Activated CD8-positive, alpha-beta T cell treated with anti-CD3 and anti-CD28 coated beads for 36 hours (primary cell): Measurements from ENCODE around the gene LIMA1. TPM values are rescaled to one million over a fixed set of nuclear protein-coding genes. Genes with fewer than 3 reads are reported as not detected.

Experiments used
- ATAC-seq: fragments of 200-7000 bp; cut with Tn5 transposase; one replicate; pipeline ENCODE4 v1.10.0; 2021; ENCODE audit warnings: mild to moderate bottlenecking, moderate library complexity
- CTCF ChIA-PET: fragments of 350-600 bp; sonication (Branson Sonifier 250); formaldehyde crosslinking; loops from one replicate; lab custom pipeline; 2021; ENCODE audit warnings: antibody characterized with exemption; lab: Charles Lee
- POLR2A ChIA-PET: fragments of 350-600 bp; sonication (Branson Sonifier 250); formaldehyde crosslinking; loops from one replicate; lab custom pipeline; 2021; ENCODE audit warnings: antibody characterized with exemption; lab: Charles Lee
- DNase-seq: peaks from one replicate; pipeline ENCODE4 v3.0.0-alpha.2; 2020
- H3K27ac Mint-ChIP-seq: one replicate; pipeline ENCODE4 v1.8.0; 2021; ENCODE audit warnings: mild to moderate bottlenecking, mixed read lengths
- H3K27me3 Mint-ChIP-seq: one replicate; pipeline ENCODE4 v1.8.0; 2021; ENCODE audit warnings: mixed read lengths
- H3K36me3 Mint-ChIP-seq: one replicate; pipeline ENCODE4 v1.8.0; 2021; ENCODE audit warnings: low read depth, mixed read lengths
- H3K4me1 Mint-ChIP-seq: one replicate; pipeline ENCODE4 v1.8.0; 2021; ENCODE audit warnings: low read depth, mixed read lengths
- H3K4me3 Mint-ChIP-seq: one replicate; pipeline ENCODE4 v1.8.0; 2021; ENCODE audit warnings: mild to moderate bottlenecking, moderate library complexity, mixed read lengths
- H3K9me3 Mint-ChIP-seq: one replicate; pipeline ENCODE4 v1.8.0; 2021; ENCODE audit warnings: mixed read lengths
- CTCF ChIP-seq: fragments of 200-600 bp; IDR thresholded peaks from one replicate; pipeline ENCODE4 v1.8.0; 2022; ENCODE audit warnings: antibody characterized with exemption, mild to moderate bottlenecking
- intact Hi-C: fragments of 100-400 bp; cut with micrococcal nuclease; formaldehyde crosslinking; loops from one replicate; pipeline ENCODE4 v1.10.0; 2022
- total RNA-seq, 2 experiments: library from RNA; stranded (reverse); gene quantifications; one replicate each; pipeline ENCODE4 v1.2.3, GENCODE V29; 2021

Gene LIMA1
- total RNA-seq, 2 experiments from 2014 or later: 44.2 to 45.5 TPM

GRCh38 chr12:50252977-50253602, 30.2 kb downstream of the LIMA1 start:
- Mint-ChIP-seq H3K27ac (no peak overlapping the region), H3K4me3 (no peak overlapping the region), H3K36me3 (no peaks in the 10 kb centered on the region), H3K4me1 (peaks cover 49% of the 10 kb centered on the region), H3K27me3 (no peaks in the 10 kb centered on the region), H3K9me3 (no peaks in the 10 kb centered on the region)
- ChIA-PET CTCF (interaction anchor here (1.6 kb wide), 1 partner anchor 187 kb away, joined by 3 read pairs; no protein-coding TSS in a partner anchor), POLR2A (interaction anchor here (0.8 to 1.0 kb wide), 3 partner anchors 30 to 35 kb away, joined by 3 to 4 read pairs (median 3); partner anchors contain the start of gene LIMA1)
- ATAC-seq: no peak
- intact Hi-C loops: no loop called here
- DNase-seq: no peak
- TF ChIP-seq CTCF: no peak

GRCh38 chr12:50251619-50252252, 31.6 kb downstream of the LIMA1 start:
- H3K27me3 Mint-ChIP-seq: no peaks in the 10 kb centered on the region
- peak overlapping the region; percentile 18 for H3K27ac Mint-ChIP-seq
- peaks cover 3% of the 10 kb centered on the region for H3K36me3 Mint-ChIP-seq
- no peak overlapping the region for H3K4me3 Mint-ChIP-seq
- POLR2A ChIA-PET: no interaction called here
- H3K9me3 Mint-ChIP-seq: no peaks in the 10 kb centered on the region
- DNase-seq: no peak
- peak; percentile 50 for ATAC-seq
- H3K4me1 Mint-ChIP-seq: peaks cover 53% of the 10 kb centered on the region
- no peak for TF ChIP-seq CTCF
- CTCF ChIA-PET: interaction anchor here (0.6 kb wide), 1 partner anchor 510 kb away, joined by 3 read pairs; the partner anchor contains the start of gene TMBIM6
- intact Hi-C loops: no loop called here

GRCh38 chr12:50249464-50250182, 33.7 kb downstream of the LIMA1 start:
- Mint-ChIP-seq H3K4me1 (peaks cover 57% of the 10 kb centered on the region), H3K27me3 (no peaks in the 10 kb centered on the region), H3K9me3 (no peaks in the 10 kb centered on the region), H3K36me3 (peaks cover 5% of the 10 kb centered on the region), H3K27ac (no peak overlapping the region), H3K4me3 (no peak overlapping the region)
- CTCF ChIA-PET: interaction anchor here (1.1 to 1.4 kb wide), 3 partner anchors 10 to 138 kb away, joined by 3 to 5 read pairs (median 4); partner anchors contain the start of gene COX14
- no peak for TF ChIP-seq CTCF
- ATAC-seq (no peak), DNase-seq (no peak)
- intact Hi-C loops: loop anchor here (2.0 kb wide), 1 partner anchor 65 kb away; no protein-coding TSS in a partner anchor
- POLR2A ChIA-PET: interaction anchor here (0.6 kb wide), 1 partner anchor 11 kb away, joined by 3 read pairs; no protein-coding TSS in a partner anchor

- intact Hi-C loops: loop anchor here (2.0 kb wide), 1 partner anchor 64 kb away; no protein-coding TSS in a partner anchor
- TF ChIP-seq CTCF: no peak
- no peak for ATAC-seq
- Mint-ChIP-seq H3K36me3 (peaks cover 5% of the 10 kb centered on the region), H3K4me3 (peak overlapping the region; percentile 25), H3K27me3 (no peaks in the 10 kb centered on the region), H3K9me3 (no peaks in the 10 kb centered on the region), H3K27ac (no peak overlapping the region), H3K4me1 (peaks cover 49% of the 10 kb centered on the region)
- ChIA-PET POLR2A (interaction anchor here (1.7 kb wide), 1 partner anchor 28 kb away, joined by 4 read pairs; no protein-coding TSS in a partner anchor), CTCF (no interaction called here)
- no peak for DNase-seq
Measured at GRCh38 chr12:50248883-50249282, 34.4 kb downstream of the LIMA1 start.
